ENCODE measurements around the gene KIAA0513.

KIAA0513 gene

DNA sequence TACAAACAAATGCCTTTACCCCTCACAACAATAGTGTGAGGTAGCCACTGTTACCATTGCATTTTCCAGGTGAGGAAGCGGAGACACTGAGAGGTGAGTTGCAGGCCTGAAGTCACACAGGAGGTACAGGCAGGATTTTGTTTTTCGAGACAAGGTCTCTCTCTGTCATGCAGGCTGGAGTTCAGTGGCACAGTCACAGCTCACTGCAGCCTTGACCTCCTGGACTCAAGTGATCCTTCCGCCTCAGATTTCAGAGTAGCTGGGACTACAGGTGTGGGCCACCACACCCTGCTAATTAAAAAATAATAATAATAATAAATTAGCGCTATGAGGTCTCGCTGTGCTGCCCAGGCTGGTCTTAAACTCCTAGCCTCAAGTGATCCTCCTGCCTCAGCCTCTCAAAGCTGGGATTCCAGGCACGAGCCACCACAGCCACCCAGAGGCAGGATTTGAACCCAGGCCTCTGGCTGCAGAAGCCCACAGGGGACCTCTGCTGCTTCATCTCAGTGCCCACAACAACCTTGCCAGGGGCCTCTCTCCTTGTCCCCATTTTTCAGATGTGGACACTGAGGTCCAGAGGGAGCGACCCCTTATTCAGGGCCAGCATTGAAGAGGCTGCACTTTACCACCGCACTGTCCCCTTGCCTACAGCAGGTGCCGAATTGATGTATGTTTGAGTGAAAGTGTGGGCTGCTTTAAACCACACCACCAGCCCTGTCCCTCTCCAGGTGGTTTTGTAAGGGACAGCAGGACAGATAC, 100.7 kb downstream of the KIAA0513 start:
- no peak overlapping the region for H3K14ac ChIP-seq (ENCODE audit: low read length)
- no peak for DNase-seq (ENCODE audit: low spot score)
- no peaks in the 10 kb centered on the region for H3K36me3 ChIP-seq (replicated peaks in 1 of 2; ENCODE audit: control insufficient read depth in 2 of 2, insufficient read depth in 2 of 2, low read length in 2 of 2)
- no peak overlapping the region for H2BK120ac ChIP-seq (ENCODE audit: low read depth, low read length)
- no peak overlapping the region for H3K4me3 ChIP-seq (ENCODE audit: low read length in 2 of 2)
- H3K9ac ChIP-seq (ENCODE audit: low read depth, low read length, poor library complexity), result no peak overlapping the region
- H3K79me1 ChIP-seq (ENCODE audit: low read depth, low read length), result no peaks in the 10 kb centered on the region
- no peak overlapping the region for H3K27ac ChIP-seq (replicated peaks; ENCODE audit: low read length)
- H3K9me3 ChIP-seq (replicated peaks in 1 of 2; ENCODE audit: control insufficient read depth in 2 of 2, insufficient read depth in 1 of 2, low read depth in 1 of 2, low read length in 2 of 2), result peaks cover 0 to 2% of the 10 kb centered on the region in 2 donors
- no peak overlapping the region for H3K4me2 ChIP-seq (ENCODE audit: insufficient read depth, low read length, poor library complexity, severe bottlenecking)
- no peak overlapping the region for H4K8ac ChIP-seq (ENCODE audit: low read depth, low read length)
- H3K4ac ChIP-seq (ENCODE audit: low read length), result no peak overlapping the region
- H3K4me1 ChIP-seq (ENCODE audit: control insufficient read depth in 2 of 2, insufficient read depth in 1 of 2, low read depth in 1 of 2, low read length in 2 of 2), result peaks cover 8 to 31% of the 10 kb centered on the region in 2 donors
- H2AK5ac ChIP-seq (ENCODE audit: low read depth, low read length), result no peak overlapping the region
- no peak overlapping the region for H2BK15ac ChIP-seq (ENCODE audit: low read length)
- H4K91ac ChIP-seq (ENCODE audit: low read depth, low read length, poor library complexity), result no peak overlapping the region
- no CpG with 5 or more reads among the region's 9 CpGs for WGBS, 2 donors (ENCODE audit: extremely low coverage in 2 of 2, insufficient read length in 2 of 2, insufficient replicate concordance in 1 of 2)
- no peak overlapping the region for H2BK12ac ChIP-seq (ENCODE audit: low read length)
- no peak overlapping the region for H3K23ac ChIP-seq (ENCODE audit: low read depth, low read length, poor library complexity)
- H2BK5ac ChIP-seq (ENCODE audit: low read length), result no peak overlapping the region
- peaks cover 0 to 8% (median 0%) of the 10 kb centered on the region in 3 experiments for H3K27me3 ChIP-seq (ENCODE audit: control insufficient read depth in 3 of 3, insufficient read depth in 3 of 3, low read depth in 1 of 3, low read length in 3 of 3)
- H3K18ac ChIP-seq (ENCODE audit: low read length), result no peak overlapping the region
- H2AFZ ChIP-seq (ENCODE audit: low read length), result no peak overlapping the region

DNA sequence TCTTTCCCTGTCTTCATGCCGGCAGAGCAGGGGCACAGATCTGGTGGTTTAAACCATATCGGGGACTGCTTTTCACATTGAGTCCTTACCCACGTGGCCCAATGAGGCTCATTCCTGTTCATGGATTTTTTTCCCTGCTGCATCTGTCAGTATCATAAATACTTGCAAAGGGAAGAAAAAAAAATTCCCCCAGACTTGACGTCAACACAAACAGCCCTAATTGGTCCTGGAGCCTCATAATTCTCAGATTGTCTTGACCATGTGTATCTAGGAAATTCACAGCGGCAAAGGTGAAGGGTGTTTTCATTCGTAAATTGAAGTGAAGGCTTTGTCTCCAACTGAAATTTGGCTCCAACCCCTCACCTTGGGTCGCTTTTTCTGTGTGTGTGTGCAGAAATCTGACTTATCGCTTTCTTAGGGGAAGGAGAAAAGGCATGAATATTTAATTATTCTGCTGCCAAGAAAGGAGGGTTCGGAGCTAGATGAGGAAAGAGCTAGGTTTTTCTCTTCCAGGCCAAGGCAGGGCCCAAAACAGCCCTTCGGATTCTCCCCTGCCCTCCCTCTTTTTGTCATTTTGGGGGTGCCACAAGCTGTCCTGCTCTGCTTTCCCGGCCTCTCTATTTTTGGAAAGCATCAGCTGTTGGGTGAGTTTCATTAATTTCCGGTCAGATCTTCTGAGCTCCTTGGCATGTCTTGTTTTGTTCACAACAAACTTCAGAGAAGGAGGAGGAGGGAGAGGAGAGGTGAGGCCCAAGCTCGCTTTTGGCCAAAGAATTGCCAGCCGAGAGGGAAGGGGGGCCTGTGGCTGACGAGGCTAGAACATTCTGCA, 102.5 kb downstream of the KIAA0513 start:
- Histone ChIP-seq H3K18ac (ENCODE audit: low read length) (no peak overlapping the region), H3K14ac (ENCODE audit: low read length) (no peak overlapping the region), H3K9ac (ENCODE audit: low read depth, low read length, poor library complexity) (no peak overlapping the region), H3K27me3 (ENCODE audit: control insufficient read depth in 3 of 3, insufficient read depth in 3 of 3, low read depth in 1 of 3, low read length in 3 of 3) (peaks cover 0 to 8% (median 0%) of the 10 kb centered on the region in 3 experiments), H3K4me2 (ENCODE audit: insufficient read depth, low read length, poor library complexity, severe bottlenecking) (no peak overlapping the region), H2BK15ac (ENCODE audit: low read length) (no peak overlapping the region), H3K9me3 (replicated peaks in 1 of 2; ENCODE audit: control insufficient read depth in 2 of 2, insufficient read depth in 1 of 2, low read depth in 1 of 2, low read length in 2 of 2) (peaks cover 0 to 2% of the 10 kb centered on the region in 2 donors), H3K4me1 (ENCODE audit: control insufficient read depth in 2 of 2, insufficient read depth in 1 of 2, low read depth in 1 of 2, low read length in 2 of 2) (peaks cover 8 to 27% of the 10 kb centered on the region in 2 donors), H3K27ac (replicated peaks; ENCODE audit: low read length) (no peak overlapping the region), H3K79me1 (ENCODE audit: low read depth, low read length) (no peaks in the 10 kb centered on the region), H2AFZ (ENCODE audit: low read length) (peak overlapping the region; percentile 87), H2BK120ac (ENCODE audit: low read depth, low read length) (no peak overlapping the region), H2AK5ac (ENCODE audit: low read depth, low read length) (no peak overlapping the region), H4K8ac (ENCODE audit: low read depth, low read length) (no peak overlapping the region), H3K4ac (ENCODE audit: low read length) (no peak overlapping the region), H2BK12ac (ENCODE audit: low read length) (no peak overlapping the region), H2BK5ac (ENCODE audit: low read length) (no peak overlapping the region), H3K36me3 (replicated peaks in 1 of 2; ENCODE audit: control insufficient read depth in 2 of 2, insufficient read depth in 2 of 2, low read length in 2 of 2) (no peaks in the 10 kb centered on the region), H4K91ac (ENCODE audit: low read depth, low read length, poor library complexity) (no peak overlapping the region), H3K23ac (ENCODE audit: low read depth, low read length, poor library complexity) (no peak overlapping the region), H3K4me3 (ENCODE audit: low read length in 2 of 2) (no peak overlapping the region)
- no CpG with 5 or more reads among the region's 15 CpGs for WGBS, 2 donors (ENCODE audit: extremely low coverage in 2 of 2, insufficient read length in 2 of 2, insufficient replicate concordance in 1 of 2)
- DNase-seq (ENCODE audit: low spot score), result no peak

DNA sequence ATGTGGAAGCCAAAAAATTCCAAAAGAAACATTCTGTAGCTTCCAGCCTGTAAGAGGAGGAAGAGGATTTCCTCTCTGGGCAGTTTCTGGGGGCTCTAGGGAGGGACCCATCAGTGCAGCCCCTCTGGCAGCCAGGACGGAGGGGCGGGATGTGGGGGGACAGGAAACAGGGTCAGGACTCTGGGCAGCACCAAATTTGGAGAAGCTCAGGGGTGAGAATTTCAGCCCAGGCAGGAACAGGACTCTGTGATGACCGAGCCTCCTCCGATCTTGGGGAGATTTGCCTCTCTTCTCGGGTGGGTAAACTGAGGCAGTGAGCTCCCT, 103.1 kb downstream of the KIAA0513 start:
- H3K79me1 ChIP-seq (ENCODE audit: low read depth, low read length), result no peaks in the 10 kb centered on the region
- H3K4ac ChIP-seq (ENCODE audit: low read length), result no peak overlapping the region
- no peak overlapping the region for H4K91ac ChIP-seq (ENCODE audit: low read depth, low read length, poor library complexity)
- no peak overlapping the region for H2BK12ac ChIP-seq (ENCODE audit: low read length)
- H3K23ac ChIP-seq (ENCODE audit: low read depth, low read length, poor library complexity), result no peak overlapping the region
- no peak overlapping the region for H3K14ac ChIP-seq (ENCODE audit: low read length)
- H4K8ac ChIP-seq (ENCODE audit: low read depth, low read length), result no peak overlapping the region
- H2BK15ac ChIP-seq (ENCODE audit: low read length), result no peak overlapping the region
- no CpG with 5 or more reads among the region's 5 CpGs for WGBS, 2 donors (ENCODE audit: extremely low coverage in 2 of 2, insufficient read length in 2 of 2, insufficient replicate concordance in 1 of 2)
- H3K18ac ChIP-seq (ENCODE audit: low read length), result no peak overlapping the region
- H2AK5ac ChIP-seq (ENCODE audit: low read depth, low read length), result no peak overlapping the region
- H3K4me2 ChIP-seq (ENCODE audit: insufficient read depth, low read length, poor library complexity, severe bottlenecking), result no peak overlapping the region
- H3K36me3 ChIP-seq (replicated peaks in 1 of 2; ENCODE audit: control insufficient read depth in 2 of 2, insufficient read depth in 2 of 2, low read length in 2 of 2), result no peaks in the 10 kb centered on the region
- peaks cover 8 to 27% of the 10 kb centered on the region in 2 donors for H3K4me1 ChIP-seq (ENCODE audit: control insufficient read depth in 2 of 2, insufficient read depth in 1 of 2, low read depth in 1 of 2, low read length in 2 of 2)
- DNase-seq (ENCODE audit: low spot score), result no peak
- peak overlapping the region; percentile 87 for H2AFZ ChIP-seq (ENCODE audit: low read length)
- peaks cover 0 to 7% (median 0%) of the 10 kb centered on the region in 3 experiments for H3K27me3 ChIP-seq (ENCODE audit: control insufficient read depth in 3 of 3, insufficient read depth in 3 of 3, low read depth in 1 of 3, low read length in 3 of 3)
- peaks cover 0 to 2% of the 10 kb centered on the region in 2 donors for H3K9me3 ChIP-seq (replicated peaks in 1 of 2; ENCODE audit: control insufficient read depth in 2 of 2, insufficient read depth in 1 of 2, low read depth in 1 of 2, low read length in 2 of 2)
- H3K4me3 ChIP-seq (ENCODE audit: low read length in 2 of 2), result no peak overlapping the region
- no peak overlapping the region for H3K27ac ChIP-seq (replicated peaks; ENCODE audit: low read length)
- no peak overlapping the region for H2BK5ac ChIP-seq (ENCODE audit: low read length)
- H3K9ac ChIP-seq (ENCODE audit: low read depth, low read length, poor library complexity), result no peak overlapping the region
- H2BK120ac ChIP-seq (ENCODE audit: low read depth, low read length), result no peak overlapping the region
